Activated CD8-positive, alpha-beta T cell treated with anti-CD3 and anti-CD28 coated beads, Interleukin-2, amount 10 ng/mL, durations not matched to agents 7 days and 5 days (primary cell): ENCODE data around the gene KCNIP3. TPM values are rescaled to one million over a fixed set of nuclear protein-coding genes. Genes with fewer than 3 reads are reported as not detected.

Source experiments
- ATAC-seq: fragments of 150-1000 bp; cut with Tn5 transposase; one replicate; pipeline ENCODE4 v1.10.0; 2021; ENCODE audit warnings: moderate library complexity
- CTCF ChIA-PET: fragments of 350-600 bp; sonication (Branson Sonifier 250); formaldehyde crosslinking; loops from one replicate; lab custom pipeline; 2021; ENCODE audit warnings: antibody characterized with exemption; lab: Charles Lee
- POLR2A ChIA-PET: fragments of 350-600 bp; sonication (Branson Sonifier 250); formaldehyde crosslinking; loops from one replicate; lab custom pipeline; 2021; ENCODE audit warnings: antibody characterized with exemption; lab: Charles Lee
- DNase-seq: peaks from one replicate; pipeline ENCODE4 v3.0.0-alpha.2; 2020
- H3K27ac Mint-ChIP-seq: one replicate; pipeline ENCODE4 v1.8.0; 2021; ENCODE audit warnings: mild to moderate bottlenecking, mixed read lengths
- H3K27me3 Mint-ChIP-seq: one replicate; pipeline ENCODE4 v1.8.0; 2021; ENCODE audit warnings: low read depth, mixed read lengths
- H3K36me3 Mint-ChIP-seq: one replicate; pipeline ENCODE4 v1.8.0; 2021; ENCODE audit warnings: low read depth, mixed read lengths
- H3K4me1 Mint-ChIP-seq: one replicate; pipeline ENCODE4 v1.8.0; 2021; ENCODE audit warnings: low read depth, mixed read lengths
- H3K4me3 Mint-ChIP-seq: one replicate; pipeline ENCODE4 v1.8.0; 2021; ENCODE audit warnings: mild to moderate bottlenecking, mixed read lengths
- H3K9me3 Mint-ChIP-seq: one replicate; pipeline ENCODE4 v1.8.0; 2022; ENCODE audit warnings: mixed read lengths; ENCODE audit not compliant: insufficient read depth
- total RNA-seq, 2 experiments: library from RNA; stranded (reverse); gene quantifications; one replicate each; pipeline ENCODE4 v1.2.3, GENCODE V29; 2021

Gene KCNIP3
- total RNA-seq, 2 experiments from 2014 or later = not detected

DNA sequence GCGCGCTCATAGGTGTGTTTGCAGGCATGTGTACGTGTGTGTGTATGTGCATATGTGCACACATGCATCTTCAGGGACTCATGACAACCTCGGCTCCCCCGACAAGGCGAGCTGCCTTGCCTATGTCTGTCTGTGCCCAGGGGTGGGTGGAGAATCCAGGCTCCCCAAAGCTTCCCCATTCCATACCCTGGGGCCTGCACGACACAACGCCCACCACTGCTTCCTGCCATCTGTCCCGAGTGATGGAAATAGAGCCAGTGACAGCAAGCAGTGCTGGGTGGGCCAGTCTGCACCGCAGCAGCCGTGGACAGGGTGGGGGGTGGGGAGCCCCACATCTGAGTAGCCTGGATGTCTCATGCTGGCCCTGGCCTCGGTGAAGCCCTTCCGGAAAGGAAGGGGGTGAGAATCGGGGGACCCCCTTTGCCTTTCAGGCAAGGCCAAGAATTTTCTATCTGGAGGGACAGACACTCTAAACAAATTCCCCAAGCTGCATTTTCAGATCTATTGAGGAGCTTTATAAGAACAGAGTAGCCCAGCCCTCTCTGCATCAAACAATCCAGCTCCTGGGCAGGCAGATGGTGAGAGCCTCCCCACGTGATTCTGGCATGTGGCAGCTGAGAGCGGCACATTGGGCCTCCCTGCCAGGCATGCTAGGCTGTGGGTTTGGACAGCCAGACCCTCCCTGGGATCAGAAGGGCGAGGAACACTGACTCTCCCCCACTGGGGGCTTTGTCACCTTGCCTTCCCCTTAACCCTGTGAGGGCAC is 4.9 kb downstream of the KCNIP3 start:
- ATAC-seq (no peak), DNase-seq (no peak)
- ChIA-PET POLR2A (interaction anchor here (1.0 kb wide), 1 partner anchor 17 kb away, joined by 3 read pairs; no protein-coding TSS in a partner anchor), CTCF (no interaction called here)
- H3K27ac Mint-ChIP-seq = no peak overlapping the region
- H3K27me3 Mint-ChIP-seq = peaks cover 2% of the 10 kb centered on the region
- H3K4me3 Mint-ChIP-seq = no peak overlapping the region
- no peaks in the 10 kb centered on the region for H3K9me3 Mint-ChIP-seq
- no peaks in the 10 kb centered on the region for H3K36me3 Mint-ChIP-seq
- no peaks in the 10 kb centered on the region for H3K4me1 Mint-ChIP-seq

DNA sequence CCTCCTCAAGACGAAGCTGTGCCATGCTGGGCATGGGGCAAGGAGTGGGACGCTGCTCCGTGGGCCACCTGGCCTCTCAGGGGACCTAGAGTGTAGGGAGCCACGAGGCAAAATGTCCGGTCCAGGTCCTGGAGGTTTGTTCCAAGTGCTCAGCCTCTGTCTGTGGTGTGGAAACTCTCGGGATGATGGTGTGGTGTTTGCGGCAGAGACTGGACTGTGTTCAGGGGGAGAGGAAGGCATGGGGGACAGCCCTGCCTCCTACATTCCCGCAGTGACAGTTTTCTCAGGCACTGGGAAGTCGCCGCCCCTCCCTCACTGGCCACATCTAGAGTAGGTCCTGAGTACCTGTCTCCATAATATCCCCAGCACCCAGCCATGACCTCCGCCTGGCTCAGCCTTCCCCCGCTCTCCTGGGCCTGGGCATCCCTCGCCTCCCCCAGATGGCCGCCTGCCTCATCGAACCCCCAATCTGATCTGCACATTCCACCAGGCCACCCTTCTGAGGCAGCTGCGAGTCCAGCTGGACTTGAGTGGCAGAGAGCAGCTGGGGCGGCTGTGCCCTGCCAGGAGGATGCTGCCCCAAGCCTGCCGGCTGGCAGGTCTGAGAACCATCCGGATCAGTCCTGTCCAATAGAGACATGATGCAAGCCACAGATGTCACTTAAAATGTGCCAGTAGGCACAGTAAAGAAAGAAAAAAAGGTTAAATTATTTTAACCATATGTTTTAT is 6.2 kb downstream of the KCNIP3 start:
- ATAC-seq = no peak
- Mint-ChIP-seq H3K4me1 (no peaks in the 10 kb centered on the region), H3K4me3 (no peak overlapping the region), H3K27me3 (no peaks in the 10 kb centered on the region), H3K27ac (no peak overlapping the region), H3K36me3 (no peaks in the 10 kb centered on the region), H3K9me3 (no peaks in the 10 kb centered on the region)
- CTCF ChIA-PET = no interaction called here
- DNase-seq = no peak
- POLR2A ChIA-PET = no interaction called here

DNA sequence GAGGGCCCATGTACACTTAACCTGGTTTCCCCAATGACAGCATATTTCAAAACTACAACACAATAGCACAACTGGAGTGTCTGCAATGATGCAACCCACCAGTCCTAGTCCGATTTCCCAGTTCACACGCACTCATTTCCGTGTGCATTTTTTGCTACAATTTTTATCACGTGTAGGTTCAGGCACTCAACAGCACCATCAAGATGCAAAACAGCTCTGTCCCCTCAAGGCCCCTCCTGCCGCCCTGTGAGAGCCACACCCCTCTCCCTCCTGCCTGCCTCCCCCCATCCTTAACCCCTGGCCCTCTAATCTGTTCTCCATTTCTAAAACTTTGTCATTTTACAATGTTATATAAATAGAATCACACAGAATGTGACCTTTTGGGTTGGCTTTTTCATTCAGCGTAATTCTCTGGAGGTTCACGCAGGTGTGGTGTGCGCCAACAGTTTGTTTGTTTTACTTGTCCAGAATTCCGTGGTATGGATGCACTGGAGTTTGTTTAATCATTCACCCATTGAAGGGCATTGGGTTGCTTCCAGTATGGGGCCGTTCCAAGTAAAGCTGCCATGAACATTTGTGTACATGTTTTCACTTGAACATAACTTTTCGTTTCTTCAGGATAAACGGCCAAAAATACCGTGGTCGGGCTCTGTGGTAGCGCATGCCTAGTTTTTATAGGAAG is 8.4 kb downstream of the KCNIP3 start:
- Mint-ChIP-seq H3K4me3 (no peak overlapping the region), H3K27ac (no peak overlapping the region), H3K9me3 (no peaks in the 10 kb centered on the region), H3K27me3 (no peaks in the 10 kb centered on the region), H3K4me1 (no peaks in the 10 kb centered on the region), H3K36me3 (no peaks in the 10 kb centered on the region)
- DNase-seq (no peak), ATAC-seq (no peak)
- ChIA-PET CTCF (no interaction called here), POLR2A (no interaction called here)

DNA sequence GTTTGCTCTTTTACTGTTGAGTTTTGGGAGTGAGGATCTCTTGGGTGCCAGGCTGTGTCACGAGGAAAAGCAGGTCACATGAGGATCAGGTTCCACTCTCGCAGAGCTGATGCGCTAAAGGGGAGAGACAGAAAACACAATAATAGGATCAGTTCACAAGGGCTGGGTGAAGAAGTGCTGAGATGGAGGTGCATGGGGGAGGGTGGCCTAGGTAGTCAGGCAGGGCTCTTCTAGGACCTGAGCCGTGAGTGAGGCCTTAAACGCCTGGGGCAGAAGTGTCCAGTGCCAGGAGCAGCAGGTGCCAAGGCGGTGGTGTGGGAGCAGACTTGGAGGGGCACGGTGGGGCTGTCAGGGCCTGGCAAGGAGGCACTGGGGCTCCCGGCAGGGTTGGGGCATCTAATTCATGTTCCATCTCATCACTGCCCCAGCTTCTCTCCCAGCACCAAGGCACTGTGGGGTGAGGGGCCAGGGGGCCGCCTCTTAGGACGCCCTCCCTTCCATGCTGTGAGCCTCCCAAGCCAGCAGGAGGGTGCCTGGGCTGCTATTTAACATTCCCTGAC is 9.3 kb downstream of the KCNIP3 start:
- H3K9me3 Mint-ChIP-seq = no peaks in the 10 kb centered on the region
- no peaks in the 10 kb centered on the region for H3K27me3 Mint-ChIP-seq
- no peaks in the 10 kb centered on the region for H3K36me3 Mint-ChIP-seq
- H3K4me1 Mint-ChIP-seq = no peaks in the 10 kb centered on the region
- no peak overlapping the region for H3K4me3 Mint-ChIP-seq
- ATAC-seq = no peak
- ChIA-PET POLR2A (no interaction called here), CTCF (no interaction called here)
- DNase-seq = no peak
- no peak overlapping the region for H3K27ac Mint-ChIP-seq

DNA sequence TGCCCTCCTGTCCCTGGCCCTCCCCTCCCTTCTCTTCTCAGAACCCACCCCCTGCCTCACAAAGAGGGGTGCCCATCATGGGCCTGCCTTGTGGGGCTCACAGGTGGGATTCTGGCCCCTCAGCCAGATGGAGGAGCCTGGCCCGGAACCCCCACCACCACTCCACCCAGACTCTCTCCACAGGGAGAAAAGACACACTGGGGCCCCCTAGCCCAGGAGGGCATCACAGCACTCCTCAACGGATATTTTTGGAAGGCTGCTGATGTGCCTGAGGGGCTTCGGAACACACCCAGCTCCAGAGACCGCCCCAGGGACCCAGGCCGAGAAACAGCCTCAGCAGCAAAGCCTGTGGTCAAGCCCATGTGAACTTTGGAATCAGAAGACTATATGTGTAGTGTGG is 9.9 kb downstream of the KCNIP3 start:
- ChIA-PET CTCF (no interaction called here), POLR2A (no interaction called here)
- Mint-ChIP-seq H3K4me3 (no peak overlapping the region), H3K9me3 (no peaks in the 10 kb centered on the region), H3K4me1 (no peaks in the 10 kb centered on the region), H3K36me3 (no peaks in the 10 kb centered on the region), H3K27ac (no peak overlapping the region), H3K27me3 (no peaks in the 10 kb centered on the region)
- no peak for ATAC-seq
- no peak for DNase-seq

DNA sequence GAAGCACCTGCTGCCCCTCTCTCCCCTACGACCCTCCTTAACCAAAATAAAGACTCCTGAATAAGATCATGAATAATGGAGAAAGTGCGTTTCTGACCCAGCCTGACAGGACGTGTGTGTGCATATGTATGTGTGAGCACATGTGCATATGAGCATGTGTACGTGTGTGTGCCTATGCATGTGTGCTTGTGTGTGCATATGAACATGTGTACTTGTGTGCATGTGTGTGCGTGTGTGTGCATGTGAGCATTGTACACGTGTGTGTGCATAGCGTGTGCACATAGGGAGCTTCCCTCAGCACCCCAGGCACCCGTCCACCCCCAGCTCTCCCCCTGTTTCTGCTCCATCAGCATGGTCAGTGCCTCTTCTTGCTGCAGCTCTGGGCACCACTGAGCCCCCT is 10.7 kb downstream of the KCNIP3 start:
- H3K9me3 Mint-ChIP-seq = no peaks in the 10 kb centered on the region
- ATAC-seq = no peak
- no peak overlapping the region for H3K27ac Mint-ChIP-seq
- no peaks in the 10 kb centered on the region for H3K27me3 Mint-ChIP-seq
- no peak overlapping the region for H3K4me3 Mint-ChIP-seq
- ChIA-PET CTCF (no interaction called here), POLR2A (no interaction called here)
- no peaks in the 10 kb centered on the region for H3K36me3 Mint-ChIP-seq
- H3K4me1 Mint-ChIP-seq = no peaks in the 10 kb centered on the region
- DNase-seq = no peak

DNA sequence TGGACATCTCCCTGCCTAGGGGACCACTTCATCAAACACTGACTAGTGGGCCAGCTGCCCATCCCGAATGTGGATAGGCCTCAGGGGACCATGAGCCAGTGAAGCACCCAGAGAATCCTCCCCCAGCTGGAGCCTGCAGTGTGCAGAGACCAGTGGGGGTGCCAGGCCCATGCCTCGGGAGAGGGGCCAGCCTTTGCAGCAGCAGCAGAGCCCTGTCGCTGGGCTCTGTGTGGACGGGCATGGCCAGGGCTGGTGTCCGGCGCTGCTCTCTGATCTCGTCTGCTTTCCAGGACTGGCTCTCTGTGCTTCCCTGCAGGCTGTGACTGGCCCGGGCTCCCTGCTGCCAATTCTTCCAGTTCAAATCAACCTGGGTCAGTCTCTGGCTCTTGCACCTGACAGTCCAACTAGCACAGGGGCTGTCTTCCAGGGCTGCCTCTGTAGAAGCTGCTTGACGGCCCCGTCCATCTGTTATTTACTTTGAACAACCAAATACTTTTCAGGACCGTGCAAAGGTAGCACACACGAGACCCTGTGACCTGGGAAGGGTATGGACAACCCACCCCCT is 11.4 kb downstream of the KCNIP3 start:
- POLR2A ChIA-PET = no interaction called here
- H3K27me3 Mint-ChIP-seq = no peaks in the 10 kb centered on the region
- DNase-seq (no peak), ATAC-seq (no peak)
- H3K27ac Mint-ChIP-seq = no peak overlapping the region
- CTCF ChIA-PET = no interaction called here
- H3K4me3 Mint-ChIP-seq = no peak overlapping the region
- no peaks in the 10 kb centered on the region for H3K9me3 Mint-ChIP-seq
- no peaks in the 10 kb centered on the region for H3K4me1 Mint-ChIP-seq
- no peaks in the 10 kb centered on the region for H3K36me3 Mint-ChIP-seq

DNA sequence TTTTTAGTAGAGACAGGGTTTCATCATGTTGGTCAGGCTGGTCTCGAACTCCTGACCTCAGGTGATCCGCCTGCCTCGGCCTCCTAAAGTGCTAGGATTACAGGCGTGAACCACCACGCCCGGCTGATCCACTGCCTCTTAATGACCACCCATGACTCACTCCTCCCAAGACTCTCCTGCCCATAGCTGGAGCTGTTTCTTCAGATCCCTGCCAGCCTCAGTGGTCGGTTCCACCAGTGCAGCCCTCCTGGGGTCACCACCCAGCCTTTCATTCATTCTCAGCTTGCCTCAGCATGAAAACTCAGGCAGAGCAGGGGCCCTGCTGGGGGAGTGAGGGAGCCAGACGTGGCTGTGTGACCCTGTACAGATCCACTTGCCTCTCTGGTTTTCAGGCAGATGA is 12.5 kb downstream of the KCNIP3 start:
- no peaks in the 10 kb centered on the region for H3K9me3 Mint-ChIP-seq
- H3K27ac Mint-ChIP-seq = no peak overlapping the region
- H3K4me1 Mint-ChIP-seq = no peaks in the 10 kb centered on the region
- CTCF ChIA-PET = no interaction called here
- DNase-seq = no peak
- no peak overlapping the region for H3K4me3 Mint-ChIP-seq
- no peaks in the 10 kb centered on the region for H3K36me3 Mint-ChIP-seq
- ATAC-seq = no peak
- no peaks in the 10 kb centered on the region for H3K27me3 Mint-ChIP-seq
- POLR2A ChIA-PET = no interaction called here

DNA sequence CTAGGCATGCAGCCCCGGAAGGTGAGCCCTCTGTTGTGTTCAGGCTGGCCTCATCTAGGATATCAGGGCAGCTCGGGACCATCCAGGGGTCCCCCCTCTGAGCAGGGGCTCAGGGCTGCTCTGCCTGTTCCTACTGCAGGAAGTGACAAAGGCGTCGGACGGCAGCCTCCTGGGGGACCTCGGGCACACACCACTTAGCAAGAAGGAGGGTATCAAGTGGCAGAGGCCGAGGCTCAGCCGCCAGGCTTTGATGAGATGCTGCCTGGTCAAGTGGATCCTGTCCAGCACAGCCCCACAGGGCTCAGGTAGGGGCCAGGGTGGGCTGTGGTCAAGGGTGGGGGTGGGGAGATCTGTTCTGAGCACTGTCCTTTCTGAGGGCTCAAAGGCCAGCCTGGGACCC is 13.1 kb downstream of the KCNIP3 start:
- POLR2A ChIA-PET = no interaction called here
- CTCF ChIA-PET = no interaction called here
- DNase-seq (no peak), ATAC-seq (no peak)
- Mint-ChIP-seq H3K4me3 (no peak overlapping the region), H3K27me3 (no peaks in the 10 kb centered on the region), H3K27ac (no peak overlapping the region), H3K4me1 (no peaks in the 10 kb centered on the region), H3K9me3 (no peaks in the 10 kb centered on the region), H3K36me3 (no peaks in the 10 kb centered on the region)

DNA sequence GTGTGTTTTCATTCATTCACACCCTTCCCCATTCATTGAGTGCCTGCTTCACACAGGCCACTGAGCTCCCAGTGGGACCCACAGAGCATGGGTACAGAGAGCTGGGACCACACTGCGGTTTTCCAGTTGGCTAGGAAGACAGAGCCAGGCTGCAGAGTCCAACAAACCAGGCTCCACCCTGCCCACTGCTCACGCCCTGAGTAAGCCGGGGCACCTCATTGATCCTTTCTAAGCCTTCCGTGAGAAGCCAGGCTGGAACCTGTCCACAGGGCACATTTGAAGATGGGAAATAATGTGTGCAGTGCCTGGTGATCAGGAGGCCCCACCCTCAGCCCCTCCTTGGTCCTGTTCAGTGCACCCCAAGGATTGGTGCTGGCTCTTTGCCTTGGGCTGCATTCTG is 13.5 kb downstream of the KCNIP3 start:
- H3K4me1 Mint-ChIP-seq = no peaks in the 10 kb centered on the region
- no peak for ATAC-seq
- DNase-seq = no peak
- no peaks in the 10 kb centered on the region for H3K27me3 Mint-ChIP-seq
- ChIA-PET CTCF (no interaction called here), POLR2A (no interaction called here)
- no peak overlapping the region for H3K27ac Mint-ChIP-seq
- H3K9me3 Mint-ChIP-seq = no peaks in the 10 kb centered on the region
- no peaks in the 10 kb centered on the region for H3K36me3 Mint-ChIP-seq
- no peak overlapping the region for H3K4me3 Mint-ChIP-seq

DNA sequence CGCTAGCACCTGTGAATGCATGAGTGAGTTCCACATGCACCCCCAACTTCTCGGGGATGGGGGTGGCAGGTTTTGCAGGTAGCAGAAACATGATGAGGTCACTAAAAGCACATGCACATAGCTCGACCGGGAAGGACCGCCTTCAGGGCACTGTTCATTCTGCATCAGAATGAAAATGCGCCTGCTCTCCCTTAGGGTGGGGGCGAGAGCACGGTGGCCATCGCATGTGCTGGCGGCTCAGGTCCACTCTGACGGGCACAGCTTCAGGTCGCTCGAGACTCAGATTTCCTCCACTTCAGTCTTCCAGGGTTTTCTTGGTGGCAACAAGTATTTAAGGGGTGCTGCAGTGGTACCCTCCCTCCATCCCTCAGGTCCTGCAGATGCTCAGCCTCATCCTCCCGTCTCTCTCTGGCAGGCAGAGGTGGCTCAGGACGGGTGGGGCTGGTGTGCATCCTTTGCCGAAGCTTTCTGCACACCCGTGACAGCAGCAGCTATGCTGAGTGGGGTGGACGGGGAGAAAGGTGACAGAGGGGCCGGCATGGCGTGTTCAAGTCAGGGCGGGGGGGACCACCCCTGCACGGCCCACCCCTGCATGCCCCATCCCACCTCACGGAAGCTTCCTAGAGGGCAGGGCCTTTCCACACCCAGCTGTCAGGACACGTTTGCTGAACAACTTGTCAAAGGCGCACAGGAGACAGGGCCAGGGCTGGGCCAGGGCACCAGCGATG is 14.8 kb downstream of the KCNIP3 start:
- H3K27ac Mint-ChIP-seq = no peak overlapping the region
- H3K27me3 Mint-ChIP-seq = no peaks in the 10 kb centered on the region
- ChIA-PET CTCF (no interaction called here), POLR2A (no interaction called here)
- H3K36me3 Mint-ChIP-seq = no peaks in the 10 kb centered on the region
- H3K4me3 Mint-ChIP-seq = no peak overlapping the region
- no peak for ATAC-seq
- no peaks in the 10 kb centered on the region for H3K4me1 Mint-ChIP-seq
- H3K9me3 Mint-ChIP-seq = no peaks in the 10 kb centered on the region
- DNase-seq = no peak
